Inferior parietal cortex (tissue), 1 donor: ENCODE results near the gene FLAD1.

Experiments used
- DNase-seq: peaks from one replicate; pipeline ENCODE4 v3.0.0-alpha.2; 2016; ENCODE audit errors: extremely low spot score

FLAD1 gene

DNA sequence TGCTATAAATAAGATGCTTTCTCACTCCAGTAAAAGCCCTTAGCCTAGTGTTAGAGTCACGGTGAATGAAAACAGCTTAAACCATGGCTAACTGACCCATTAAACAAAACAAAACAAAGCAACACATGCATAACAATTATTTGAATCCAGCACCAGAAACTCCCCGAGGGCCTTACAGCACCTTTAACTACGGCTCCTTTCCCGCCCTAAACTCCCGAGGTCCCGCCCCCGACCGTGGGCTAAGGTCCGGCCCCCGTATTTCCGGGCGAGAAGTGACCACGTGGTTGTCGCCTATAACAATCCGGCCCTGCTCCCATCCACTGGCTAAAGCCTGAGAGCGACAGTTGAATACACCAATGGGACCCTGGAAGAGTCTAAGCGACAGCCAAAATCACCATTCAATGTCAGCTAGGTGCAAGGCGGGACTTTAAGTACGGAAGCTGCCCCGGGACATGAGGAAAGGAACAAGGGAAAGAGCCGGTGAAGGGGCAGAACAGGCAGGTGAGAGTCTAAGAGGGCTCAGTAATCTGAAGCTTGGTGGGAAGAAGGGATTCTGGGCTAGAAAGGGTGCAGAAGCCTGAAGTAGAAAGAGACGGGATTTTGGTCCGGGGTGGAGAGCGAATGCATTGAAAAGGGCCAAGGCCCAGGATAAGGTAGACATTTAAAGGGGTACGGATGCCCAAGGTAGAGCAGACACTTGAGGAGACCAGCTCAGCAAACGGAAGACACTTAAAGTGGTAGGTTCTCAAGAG, at the start of gene FLAD1:
FLAD1 (plus strand) TSS at position 448 of the 752 bp plus-strand sequence. CDS start 351 bp downstream, outside the sequence.
- DNase-seq = peak; percentile 100

DNA sequence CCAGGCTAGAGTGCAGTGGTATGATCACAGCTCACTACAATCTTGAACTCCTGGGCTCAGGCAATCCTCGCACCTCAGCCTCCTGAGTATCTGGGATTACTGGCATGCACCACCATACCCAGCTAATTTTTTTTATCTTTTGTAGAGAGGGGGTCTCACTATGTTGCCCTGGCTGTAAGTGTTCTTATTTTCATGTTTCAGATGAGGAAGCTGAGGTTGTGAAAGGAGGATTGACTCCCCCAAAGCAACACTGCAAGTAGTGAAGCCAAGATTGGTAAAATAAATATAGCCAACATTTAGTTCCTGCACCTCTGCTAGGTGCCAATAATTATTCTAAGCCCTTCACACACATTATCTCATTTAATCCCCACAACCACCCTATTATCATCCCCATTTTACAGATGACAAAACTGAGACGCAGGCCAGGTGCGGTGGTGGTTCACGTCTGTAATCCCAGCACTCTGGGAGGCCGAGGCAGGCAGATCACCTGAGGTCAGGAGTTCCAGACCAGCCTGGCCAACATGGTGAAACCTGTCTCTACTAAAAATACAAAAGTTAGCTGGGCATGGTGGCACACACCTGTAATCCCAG, 48.7 kb upstream of the FLAD1 start:
- no peak for DNase-seq

DNA sequence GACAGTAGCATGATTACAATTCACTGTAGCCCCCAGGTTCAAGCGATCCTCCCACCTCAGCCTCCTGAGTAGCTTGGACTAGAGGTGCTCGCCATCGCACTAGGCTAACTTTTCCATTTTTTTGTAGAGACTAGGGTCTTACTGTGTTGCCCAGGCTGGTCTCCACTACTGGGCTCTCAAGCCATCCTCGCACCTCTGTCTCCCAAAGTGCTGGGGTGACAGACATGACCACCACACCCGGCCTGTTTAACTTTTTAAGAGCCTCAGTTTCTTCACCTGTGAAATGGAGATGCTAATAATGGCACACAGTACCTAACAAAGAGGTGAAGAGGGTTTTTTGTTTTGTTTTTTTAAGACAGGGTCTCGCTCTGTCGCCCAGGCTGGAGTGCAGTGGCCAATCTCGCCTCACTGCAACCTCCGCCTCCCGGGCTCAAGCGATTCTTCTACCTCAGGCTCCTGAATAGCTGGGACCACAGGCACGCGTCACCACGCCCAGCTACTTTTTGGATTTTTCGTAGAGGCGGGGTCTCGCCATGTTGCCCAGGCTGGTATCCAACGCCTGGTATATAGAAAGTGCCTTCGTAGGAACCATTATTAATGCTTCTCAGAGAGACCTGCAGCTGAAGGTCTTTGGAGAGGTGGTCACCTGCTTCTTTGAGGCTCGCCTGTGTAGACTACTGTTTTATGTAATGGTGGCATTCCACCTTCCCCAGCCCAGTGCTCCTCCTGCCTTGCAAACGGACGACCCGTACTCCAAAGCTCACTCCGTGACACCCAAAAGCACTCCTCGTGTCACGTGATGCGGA, 47.2 kb upstream of the FLAD1 start:
- DNase-seq = no peak

DNA sequence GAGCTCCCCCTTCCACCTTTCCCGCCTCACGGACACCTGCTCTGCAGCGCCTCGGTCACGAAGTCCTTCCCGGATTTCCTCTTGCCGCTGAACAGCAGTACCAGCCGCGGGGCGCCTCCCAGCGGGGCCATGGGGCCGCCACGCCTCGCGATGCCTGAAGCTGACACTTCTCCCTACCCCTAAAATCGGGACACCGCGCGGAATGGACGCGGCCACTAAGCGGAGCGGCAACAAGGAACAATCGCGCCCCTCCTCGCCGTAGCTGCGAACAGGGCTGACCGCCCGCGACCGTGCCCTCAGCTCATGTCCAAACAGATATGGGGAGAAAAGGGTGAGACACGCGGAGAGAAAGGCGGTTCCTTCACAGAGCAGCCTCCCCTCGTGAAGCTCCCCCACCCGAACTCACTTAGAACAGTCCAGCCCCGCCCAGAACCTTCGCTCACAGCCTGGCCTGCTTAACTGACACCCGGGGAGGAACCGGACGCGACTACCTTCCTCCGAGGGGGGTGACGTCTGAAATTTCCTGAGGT, 46.5 kb upstream of the FLAD1 start, which contains the start of gene PMVK:
PMVK (minus strand) TSS at position 165 of the 530 bp plus-strand sequence; CDS start at position 131, 34 bp downstream.
- DNase-seq = peak; percentile 95

DNA sequence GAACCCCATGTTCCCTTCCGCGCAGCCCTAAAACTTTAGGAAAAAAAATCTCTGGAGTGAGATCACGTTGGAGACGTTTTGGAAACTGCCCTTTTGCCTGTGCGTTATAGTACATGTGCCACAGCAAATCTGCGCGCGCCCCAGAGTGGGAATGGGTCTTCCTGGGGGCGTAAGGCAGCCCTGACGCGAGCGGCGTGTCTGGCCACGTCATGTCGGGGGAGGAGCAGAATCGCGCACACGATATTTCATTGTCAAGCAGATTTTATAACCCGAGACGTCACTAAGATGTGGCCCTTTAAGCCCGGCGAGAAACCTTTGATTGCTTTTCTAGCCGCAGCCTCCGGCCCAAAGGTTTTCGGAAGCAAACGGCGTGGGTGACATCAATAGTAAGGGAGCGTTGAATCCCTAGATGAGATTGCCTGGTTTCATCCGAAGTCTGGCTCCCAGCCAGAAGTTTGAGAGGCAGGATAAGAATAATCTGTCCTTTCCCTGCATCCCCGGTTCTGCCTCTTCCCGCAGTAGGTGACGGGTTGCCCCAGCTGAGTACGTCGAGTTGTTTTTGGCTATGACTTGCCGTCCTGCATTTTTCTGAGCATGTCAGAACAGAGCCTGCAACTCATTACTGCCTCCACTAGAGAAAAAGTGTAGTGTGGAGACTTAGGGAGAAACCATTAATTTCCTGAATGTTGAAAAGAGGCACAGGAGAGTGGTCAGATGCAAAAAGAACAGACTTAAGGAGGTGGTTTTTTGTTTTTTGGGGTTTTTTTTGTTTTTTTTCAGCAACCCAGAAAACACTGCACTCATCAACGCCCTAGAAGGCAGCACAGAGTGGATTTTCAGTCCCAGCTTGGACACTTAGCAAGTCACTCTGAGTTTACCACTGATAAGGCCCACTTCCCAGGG, 45.8 kb upstream of the FLAD1 start:
- DNase-seq = peak; percentile 91

DNA sequence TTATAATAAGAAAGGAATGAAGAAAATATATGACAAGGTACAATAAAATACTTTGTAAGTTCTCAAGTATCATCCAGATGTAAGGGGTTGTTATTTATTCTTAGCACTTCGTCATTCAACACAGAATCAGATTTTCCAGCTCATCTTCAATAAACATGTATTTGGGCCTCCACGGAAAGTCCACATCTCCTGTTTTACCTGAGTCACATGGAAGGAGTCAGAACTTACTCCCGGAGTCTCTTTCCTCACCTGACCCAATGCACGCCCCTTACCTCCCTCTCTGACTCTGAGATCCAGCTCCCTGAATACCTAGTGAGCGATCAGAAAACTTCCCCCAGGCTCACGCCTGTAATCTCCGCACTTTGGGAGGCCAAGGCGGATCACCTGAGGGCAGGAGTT, 45.2 kb upstream of the FLAD1 start:
- DNase-seq = no peak

DNA sequence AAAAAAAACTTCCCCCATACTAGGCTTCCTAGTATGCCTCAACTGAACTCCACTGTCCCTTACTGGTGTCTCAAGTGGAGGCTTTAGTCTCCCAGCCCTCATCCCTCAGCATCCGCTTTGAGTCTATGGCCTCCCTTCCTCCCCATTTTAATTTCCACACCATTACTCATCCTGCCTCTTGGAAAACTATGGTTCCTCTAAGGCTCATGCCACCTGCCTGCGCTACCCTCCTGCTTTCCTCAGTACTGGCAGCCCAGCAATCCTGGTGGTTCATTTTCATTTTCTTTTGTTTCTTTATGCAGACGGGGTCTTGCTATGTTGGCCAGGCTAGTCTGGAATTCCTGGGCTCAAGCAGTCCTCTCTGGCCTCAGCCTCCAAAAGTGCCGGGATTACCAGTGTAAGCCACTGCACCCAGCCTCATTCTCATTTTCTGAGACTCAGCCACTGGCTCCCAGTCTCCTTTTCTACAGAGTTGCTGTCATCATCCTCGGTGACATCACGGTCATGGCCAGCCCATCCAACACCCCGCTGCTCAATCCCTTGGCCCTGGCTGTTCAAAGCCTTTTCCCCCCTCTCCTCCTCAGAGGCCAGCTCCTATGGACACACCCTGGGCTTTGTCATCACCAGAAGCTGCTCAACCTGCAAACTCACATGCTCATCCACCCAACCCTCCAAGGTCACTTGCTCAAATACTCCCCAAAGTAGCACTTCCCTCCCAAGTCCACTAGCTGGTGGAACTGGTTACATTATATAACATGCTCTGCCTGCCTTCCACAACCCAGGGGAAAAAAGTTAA, 44.3 kb upstream of the FLAD1 start:
- DNase-seq = no peak

DNA sequence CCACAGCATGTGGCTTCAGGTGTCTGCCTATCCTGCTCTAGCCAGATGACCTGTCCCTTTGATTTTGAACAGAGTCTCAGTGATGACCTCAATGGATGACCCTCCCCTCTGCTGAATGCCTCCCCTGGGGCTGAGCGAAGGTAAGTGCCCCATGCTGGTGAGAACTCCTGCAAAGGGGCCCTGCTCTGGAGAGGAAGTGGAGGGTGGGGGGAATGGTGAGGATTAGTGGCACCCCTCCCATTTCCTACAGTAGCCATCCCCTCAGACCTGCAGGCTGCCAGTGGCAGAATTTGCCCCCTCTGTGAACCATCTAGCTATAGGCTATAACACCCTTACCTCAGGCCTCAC, 43.0 kb upstream of the FLAD1 start:
- DNase-seq = no peak

DNA sequence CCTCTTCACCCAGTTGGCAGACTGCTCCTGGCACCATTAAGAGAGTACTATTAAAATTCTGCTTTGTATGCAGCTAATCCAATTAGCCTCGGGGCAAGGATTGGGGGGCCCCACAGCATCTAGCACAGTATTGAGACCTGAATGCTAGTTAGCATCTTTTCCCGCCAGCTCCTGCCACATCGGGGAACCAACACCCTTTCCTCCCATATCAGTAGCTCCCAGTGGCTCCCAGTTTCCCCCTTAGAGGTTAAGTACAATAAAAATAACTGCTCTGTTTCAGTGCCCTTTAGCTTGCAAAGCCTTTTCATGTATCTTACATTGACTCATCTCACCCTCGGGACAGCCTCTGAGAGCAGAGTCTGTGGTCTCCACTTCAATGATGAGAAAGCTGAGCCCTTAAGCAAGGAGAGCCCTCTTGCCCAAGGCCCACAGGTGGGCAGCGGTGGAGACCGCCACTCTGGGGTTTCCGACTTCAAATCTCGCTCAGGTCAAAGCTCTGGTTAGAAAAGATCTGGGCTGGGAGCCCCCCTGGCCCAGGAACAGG, 42.4 kb upstream of the FLAD1 start:
- no peak for DNase-seq

DNA sequence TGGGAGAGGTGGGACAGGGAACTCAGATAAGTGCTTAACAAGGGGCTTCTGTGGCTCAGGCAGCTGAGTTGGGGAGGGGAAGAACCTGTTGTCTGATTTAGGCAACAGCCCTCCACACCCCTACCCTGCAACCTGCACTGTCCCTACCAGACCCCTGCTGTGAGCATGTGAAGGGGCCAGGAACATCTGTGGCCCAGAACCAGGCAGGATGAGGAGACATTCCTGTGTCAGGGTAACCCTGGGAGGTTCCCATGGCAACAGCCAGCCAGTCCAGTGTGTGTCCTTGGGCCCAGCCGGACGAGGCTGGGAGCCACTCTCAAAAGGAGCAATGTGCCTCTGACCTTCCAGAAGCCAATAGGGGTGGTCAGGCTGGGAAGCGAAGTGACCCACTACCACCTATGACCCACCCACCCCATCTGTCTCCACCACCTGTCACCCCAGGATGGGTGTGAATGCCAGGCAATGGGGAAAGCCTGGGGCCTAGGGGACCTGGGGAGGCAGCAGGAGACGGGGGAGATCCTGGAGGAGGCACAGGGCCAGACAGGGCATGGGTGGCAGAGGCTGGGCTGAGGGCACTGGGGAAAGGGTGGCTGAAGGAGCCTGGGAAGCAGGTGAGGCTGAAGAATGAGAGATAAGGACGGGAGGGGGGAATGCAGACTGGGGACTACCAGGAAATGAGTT, 41.7 kb upstream of the FLAD1 start:
- DNase-seq = no peak

DNA sequence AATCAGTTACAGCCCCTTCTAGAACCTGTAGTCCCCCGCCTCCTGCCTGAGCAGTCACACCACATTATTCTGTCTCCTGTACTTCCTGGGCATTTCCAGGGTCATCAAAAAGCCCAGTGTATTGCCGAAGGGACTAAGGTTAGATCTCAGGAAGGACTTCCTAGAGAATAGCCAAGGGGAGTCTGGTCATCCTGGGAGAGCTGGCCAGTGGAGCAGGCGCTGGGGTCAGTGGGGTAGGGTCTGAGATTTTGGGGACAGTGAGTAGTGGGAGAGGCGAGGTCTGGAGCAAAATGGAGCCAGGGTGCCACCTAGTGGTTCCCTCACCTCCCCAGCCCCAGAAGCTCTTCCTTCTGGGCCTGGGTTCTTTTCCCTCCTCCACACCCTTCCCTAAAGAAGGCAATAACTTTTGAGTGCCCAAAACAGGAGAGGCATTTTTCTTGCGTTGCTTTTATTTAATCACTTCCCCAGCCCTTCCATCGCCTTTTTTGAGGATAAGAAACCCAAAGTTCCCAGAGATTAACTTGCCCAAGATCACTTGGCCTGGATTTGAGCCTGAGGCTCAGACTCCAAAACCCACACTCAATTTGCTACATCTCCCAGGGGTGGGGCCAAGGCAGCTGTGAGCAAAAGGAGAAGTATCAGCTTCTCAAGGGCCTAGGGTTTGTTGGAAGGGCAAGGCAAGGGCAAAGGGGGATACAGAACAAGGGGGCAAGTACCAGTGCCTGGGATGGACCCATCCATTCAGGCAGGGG, 39.3 kb upstream of the FLAD1 start:
- DNase-seq = no peak

DNA sequence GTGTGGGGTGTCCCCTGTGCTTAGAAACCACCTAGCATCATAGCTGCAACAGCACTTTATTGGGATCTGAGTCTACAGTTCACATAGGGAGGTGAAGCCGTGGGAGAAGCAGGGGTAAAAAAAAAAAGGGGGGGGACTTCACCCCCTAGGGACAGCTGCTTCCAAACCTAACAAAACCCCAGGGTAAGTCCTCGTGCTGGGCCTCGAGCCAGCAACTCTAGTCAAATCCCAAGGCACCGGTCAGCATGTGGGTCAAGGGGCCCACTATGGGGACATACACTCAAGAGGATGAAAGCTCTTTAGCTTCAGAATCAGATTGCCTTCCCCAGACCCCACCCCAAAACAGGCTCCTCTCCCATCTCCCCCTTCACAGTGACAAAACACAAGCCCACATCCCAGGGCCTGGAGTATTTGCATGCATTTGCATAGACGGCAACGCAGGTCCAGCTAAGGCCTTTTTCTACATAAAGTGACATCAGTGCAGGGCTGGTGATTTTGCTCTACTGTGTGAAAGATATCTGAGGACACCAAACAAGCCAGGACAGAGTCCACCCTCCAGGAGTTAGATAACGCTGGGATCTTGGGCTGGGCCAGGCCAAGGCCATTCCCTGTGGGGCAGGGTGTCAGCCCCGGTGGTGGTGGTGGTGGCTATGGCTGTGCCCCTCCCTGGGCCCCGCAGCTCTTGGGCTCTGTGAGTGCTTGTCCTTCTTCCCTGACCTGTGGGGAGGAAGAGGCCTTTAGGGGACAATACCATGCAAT, 38.6 kb upstream of the FLAD1 start:
- DNase-seq = no peak

DNA sequence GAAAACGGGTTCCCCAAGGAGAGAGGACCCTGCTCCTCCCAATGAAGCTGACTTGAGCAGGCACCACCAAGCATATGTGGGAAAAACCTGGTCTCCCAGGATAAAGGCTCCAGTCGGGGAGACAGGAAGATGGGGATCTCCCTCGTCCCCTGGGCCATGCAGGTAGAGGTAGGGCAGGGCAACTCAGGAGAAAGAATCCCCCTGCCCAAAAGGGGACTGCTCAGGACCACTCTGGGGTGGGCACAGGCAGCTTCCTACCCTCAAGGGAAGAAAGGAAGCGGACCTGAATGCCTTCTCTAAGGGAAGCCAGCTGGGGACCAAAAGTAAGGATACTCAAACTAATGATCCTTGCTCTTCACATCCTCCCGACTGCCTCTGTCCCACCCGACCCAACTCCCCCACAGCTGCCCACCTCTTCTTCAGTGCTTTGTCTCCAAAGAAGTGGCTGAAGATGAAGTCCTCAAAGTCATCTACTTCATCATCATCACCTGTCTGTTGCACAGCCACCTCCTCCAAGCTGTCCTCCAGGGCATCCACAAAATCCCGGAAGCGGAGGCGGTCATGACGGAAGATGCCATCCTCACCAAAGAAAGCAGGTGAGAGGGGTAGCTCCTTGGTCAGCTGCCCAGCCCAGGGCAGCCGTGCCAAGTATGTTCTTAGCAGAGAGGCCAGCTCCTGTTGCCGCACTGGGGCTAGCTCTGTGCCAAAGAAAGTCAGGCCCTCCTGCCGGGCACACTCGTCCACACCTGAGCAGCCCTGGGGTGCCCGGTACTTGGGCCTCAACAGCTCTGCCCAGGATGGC, 37.8 kb upstream of the FLAD1 start:
- no peak for DNase-seq

DNA sequence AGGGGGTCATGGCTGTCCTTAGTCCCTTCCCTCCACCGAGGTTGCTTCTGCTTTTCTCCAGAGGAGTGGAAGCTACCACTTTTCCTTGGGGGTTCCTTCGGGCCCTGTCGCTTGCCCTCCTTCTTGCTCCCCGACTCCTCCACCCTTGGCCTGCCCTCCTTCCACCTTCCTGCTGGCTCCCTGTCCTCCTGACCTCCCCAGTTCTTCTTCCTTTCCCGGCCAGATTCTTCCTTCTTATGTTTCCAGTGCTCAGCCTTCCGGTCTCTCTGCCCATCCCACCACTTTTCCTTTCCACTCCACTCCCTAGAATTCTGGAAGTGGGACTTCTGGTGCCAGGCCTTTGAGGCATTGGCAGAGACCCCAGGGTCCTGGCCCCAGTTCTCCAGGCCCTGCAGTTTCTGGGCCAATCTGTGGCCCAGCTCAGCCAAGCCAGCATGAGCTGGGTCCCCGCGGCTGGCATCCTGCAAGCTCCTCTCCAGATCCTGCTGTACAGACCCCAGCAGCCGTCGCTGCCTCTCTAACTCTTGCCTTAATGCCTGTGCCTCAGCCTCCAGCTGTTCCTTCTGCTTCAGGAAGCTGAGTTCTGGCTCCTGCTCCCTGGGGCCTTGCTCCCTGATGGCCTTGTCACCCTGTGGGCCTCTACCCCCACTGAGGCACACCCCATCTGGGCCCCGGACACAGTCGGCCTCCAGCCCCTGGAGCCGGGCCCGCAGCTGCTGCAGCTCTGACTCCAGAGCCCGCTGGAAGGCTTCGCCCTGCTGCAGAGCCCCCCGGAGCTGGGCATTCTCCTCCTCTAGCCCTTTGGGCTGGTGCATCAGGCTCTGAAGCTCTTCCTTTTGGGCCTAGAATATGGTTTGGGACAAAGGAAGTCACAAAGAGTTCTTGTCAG, 36.9 kb upstream of the FLAD1 start:
- no peak for DNase-seq

DNA sequence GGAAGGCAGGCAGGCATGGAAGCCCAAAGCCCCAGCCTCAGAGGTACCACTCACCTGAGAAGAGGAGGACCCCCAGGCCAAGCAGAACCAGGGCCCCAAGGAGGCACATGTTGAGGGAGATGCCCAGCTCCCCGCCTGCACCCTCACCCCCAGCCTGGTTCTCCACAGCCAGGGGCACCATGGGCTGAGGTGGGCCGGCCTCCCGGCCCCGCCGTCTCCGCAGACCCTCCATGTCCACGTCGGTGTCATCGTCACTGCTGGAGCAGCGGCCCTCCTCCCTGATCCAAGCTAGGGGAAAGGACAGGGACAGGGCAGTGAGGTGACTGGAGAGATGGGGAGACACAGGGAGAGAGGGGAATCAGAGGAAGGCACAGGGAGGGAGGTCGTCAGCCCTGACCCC, 35.1 kb upstream of the FLAD1 start:
- no peak for DNase-seq

DNA sequence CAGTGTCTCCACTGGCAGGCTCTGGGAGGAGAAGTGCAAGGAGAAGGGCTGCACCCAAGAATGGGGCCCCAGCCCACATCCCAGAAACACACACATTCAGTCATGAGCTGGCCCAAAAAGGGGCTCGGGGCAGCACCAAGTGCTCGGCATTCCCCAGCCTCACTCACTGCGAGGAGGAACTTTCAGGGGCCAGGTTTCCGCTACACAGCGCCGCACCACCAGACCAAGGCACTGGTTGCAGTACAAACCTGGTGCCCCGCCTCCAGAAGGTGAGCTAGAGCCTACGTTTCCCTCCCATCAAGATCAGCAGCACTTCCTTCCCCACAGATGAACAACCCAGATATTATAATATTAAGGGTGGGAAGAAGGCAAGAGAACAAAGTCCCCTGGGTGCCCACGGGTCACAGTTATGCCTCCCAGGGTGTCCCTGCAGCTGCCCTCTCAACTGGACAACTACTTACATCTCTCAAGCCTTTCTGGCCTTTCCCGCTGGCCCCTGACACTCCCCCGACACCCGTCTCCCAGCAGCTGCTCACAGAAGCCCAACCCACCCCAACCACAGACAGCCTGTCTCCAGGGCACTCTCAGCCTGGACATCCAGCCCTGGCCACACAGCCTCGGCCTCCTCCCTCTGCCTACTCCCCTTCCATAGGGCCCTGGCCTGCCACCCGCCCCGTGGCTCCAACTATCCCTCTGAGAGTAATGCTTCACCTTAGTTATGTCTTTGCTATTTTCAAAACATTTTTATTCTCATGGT, 31.1 kb upstream of the FLAD1 start:
- no peak for DNase-seq
